ENCODE data around the gene CAPN5. TPM values are rescaled to one million over a fixed set of nuclear protein-coding genes. Genes with fewer than 3 reads are reported as not detected.
A peak's percentile ranks its signal among the peaks of the same experiment; 100 is the strongest.
"Not testable (repeated sequence)": the region's sequence is repeated elsewhere in the genome, so short reads cannot be mapped to it uniquely, and the experiment has no call there.

Gene CAPN5
- total and polyA plus RNA-seq, 2 of the 13 experiments (the other 11 are each of a cell fraction or from before 2014, with no cell fraction given) = 0.27 to 1.2 TPM

DNA sequence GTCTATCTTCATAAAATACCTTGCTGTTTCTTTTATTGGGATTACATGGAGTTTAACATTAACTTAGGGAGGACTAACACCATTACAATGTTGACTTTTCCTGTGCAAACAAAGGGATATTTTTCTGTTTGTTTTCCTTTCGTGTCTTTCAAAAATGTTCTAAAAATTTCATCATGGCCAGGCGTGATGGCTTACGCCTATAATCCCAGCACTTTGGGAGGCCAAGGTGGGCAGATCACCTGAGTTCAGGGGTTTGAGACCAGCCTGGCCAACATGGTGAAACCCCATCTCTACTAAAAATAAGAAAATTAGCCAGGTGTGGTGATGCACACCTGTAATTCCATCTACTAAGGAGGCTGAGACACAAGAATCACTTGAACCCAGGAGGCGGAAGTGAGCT, 5.5 kb upstream of the CAPN5 start (continued):
- TF ChIP-seq, protein P1, sequence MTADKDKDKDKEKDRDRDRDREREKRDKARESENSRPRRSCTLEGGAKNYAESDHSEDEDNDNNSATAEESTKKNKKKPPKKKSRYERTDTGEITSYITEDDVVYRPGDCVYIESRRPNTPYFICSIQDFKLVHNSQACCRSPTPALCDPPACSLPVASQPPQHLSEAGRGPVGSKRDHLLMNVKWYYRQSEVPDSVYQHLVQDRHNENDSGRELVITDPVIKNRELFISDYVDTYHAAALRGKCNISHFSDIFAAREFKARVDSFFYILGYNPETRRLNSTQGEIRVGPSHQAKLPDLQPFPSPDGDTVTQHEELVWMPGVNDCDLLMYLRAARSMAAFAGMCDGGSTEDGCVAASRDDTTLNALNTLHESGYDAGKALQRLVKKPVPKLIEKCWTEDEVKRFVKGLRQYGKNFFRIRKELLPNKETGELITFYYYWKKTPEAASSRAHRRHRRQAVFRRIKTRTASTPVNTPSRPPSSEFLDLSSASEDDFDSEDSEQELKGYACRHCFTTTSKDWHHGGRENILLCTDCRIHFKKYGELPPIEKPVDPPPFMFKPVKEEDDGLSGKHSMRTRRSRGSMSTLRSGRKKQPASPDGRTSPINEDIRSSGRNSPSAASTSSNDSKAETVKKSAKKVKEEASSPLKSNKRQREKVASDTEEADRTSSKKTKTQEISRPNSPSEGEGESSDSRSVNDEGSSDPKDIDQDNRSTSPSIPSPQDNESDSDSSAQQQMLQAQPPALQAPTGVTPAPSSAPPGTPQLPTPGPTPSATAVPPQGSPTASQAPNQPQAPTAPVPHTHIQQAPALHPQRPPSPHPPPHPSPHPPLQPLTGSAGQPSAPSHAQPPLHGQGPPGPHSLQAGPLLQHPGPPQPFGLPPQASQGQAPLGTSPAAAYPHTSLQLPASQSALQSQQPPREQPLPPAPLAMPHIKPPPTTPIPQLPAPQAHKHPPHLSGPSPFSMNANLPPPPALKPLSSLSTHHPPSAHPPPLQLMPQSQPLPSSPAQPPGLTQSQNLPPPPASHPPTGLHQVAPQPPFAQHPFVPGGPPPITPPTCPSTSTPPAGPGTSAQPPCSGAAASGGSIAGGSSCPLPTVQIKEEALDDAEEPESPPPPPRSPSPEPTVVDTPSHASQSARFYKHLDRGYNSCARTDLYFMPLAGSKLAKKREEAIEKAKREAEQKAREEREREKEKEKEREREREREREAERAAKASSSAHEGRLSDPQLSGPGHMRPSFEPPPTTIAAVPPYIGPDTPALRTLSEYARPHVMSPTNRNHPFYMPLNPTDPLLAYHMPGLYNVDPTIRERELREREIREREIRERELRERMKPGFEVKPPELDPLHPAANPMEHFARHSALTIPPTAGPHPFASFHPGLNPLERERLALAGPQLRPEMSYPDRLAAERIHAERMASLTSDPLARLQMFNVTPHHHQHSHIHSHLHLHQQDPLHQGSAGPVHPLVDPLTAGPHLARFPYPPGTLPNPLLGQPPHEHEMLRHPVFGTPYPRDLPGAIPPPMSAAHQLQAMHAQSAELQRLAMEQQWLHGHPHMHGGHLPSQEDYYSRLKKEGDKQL (CRISPR knock-in tag; IDR thresholded peaks at IDR 0.05; ENCODE audit: low read depth) = peak; percentile 84; the same call in 1 of the 2 replicates
- TF ChIP-seq POGZ (CRISPR knock-in tag; IDR thresholded peaks at IDR 0.05) (0 out of 2 replicates have a peak, but pooled peaks have one; percentile 34), LCORL (IDR thresholded peaks at IDR 0.05) (0 out of 2 replicates have a peak, but pooled peaks have one; percentile 24), LCORL (CRISPR knock-in tag; IDR thresholded peaks at IDR 0.05) (peak; percentile 74), NR2C2 (CRISPR knock-in tag; IDR thresholded peaks at IDR 0.05; ENCODE audit: borderline replicate concordance) (peak; percentile 53; the same call in 1 of the 2 replicates), HMG20B (CRISPR knock-in tag; conservative IDR thresholded peaks at IDR 0.05) (0 out of 2 replicates have a peak, but pooled peaks have one; percentile 17), HOXA5 (CRISPR knock-in tag; IDR thresholded peaks at IDR 0.05) (0 out of 2 replicates have a peak, but pooled peaks have one; percentile 57), ADNP (CRISPR knock-in tag; IDR thresholded peaks at IDR 0.05) (0 out of 2 replicates have a peak, but pooled peaks have one; percentile 41), ZBTB7B (CRISPR knock-in tag; IDR thresholded peaks at IDR 0.05) (0 out of 2 replicates have a peak, but pooled peaks have one; percentile 26), NONO (CRISPR knock-in tag; conservative IDR thresholded peaks at IDR 0.05) (0 out of 2 replicates have a peak, but pooled peaks have one; percentile 25), TBX3 (IDR thresholded peaks at IDR 0.05; ENCODE audit: borderline replicate concordance) (peak; percentile 76), TCF7 (IDR thresholded peaks at IDR 0.05; ENCODE audit: low read depth) (peak; percentile 53; the same call in 1 of the 2 replicates), NR2F1 (CRISPR knock-in tag; IDR thresholded peaks at IDR 0.05) (0 out of 4 replicates have a peak, but pooled peaks of 1 of the 2 experiments have one; percentile 41), HOXA3 (CRISPR knock-in tag; IDR thresholded peaks at IDR 0.05) (peak; percentile 28; the same call in 1 of the 2 replicates), GABPA (CRISPR knock-in tag; IDR thresholded peaks at IDR 0.05; ENCODE audit: low read depth) (peak; percentile 28; the same call in 1 of the 2 replicates), HDAC2 (CRISPR knock-in tag; IDR thresholded peaks at IDR 0.05) (peak; percentile 68)
- TF ChIP-seq, protein P2, sequence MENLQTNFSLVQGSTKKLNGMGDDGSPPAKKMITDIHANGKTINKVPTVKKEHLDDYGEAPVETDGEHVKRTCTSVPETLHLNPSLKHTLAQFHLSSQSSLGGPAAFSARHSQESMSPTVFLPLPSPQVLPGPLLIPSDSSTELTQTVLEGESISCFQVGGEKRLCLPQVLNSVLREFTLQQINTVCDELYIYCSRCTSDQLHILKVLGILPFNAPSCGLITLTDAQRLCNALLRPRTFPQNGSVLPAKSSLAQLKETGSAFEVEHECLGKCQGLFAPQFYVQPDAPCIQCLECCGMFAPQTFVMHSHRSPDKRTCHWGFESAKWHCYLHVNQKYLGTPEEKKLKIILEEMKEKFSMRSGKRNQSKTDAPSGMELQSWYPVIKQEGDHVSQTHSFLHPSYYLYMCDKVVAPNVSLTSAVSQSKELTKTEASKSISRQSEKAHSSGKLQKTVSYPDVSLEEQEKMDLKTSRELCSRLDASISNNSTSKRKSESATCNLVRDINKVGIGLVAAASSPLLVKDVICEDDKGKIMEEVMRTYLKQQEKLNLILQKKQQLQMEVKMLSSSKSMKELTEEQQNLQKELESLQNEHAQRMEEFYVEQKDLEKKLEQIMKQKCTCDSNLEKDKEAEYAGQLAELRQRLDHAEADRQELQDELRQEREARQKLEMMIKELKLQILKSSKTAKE (CRISPR knock-in tag; IDR thresholded peaks at IDR 0.05; ENCODE audit: borderline replicate concordance) = peak; percentile 18; the same call in 1 of the 2 replicates
- not testable (repeated sequence) for TF ChIP-seq NONO (IDR thresholded peaks at IDR 0.05); GABPA (IDR thresholded peaks at IDR 0.05; ENCODE audit: low read depth, low read length)
- TF ChIP-seq, protein P3, sequence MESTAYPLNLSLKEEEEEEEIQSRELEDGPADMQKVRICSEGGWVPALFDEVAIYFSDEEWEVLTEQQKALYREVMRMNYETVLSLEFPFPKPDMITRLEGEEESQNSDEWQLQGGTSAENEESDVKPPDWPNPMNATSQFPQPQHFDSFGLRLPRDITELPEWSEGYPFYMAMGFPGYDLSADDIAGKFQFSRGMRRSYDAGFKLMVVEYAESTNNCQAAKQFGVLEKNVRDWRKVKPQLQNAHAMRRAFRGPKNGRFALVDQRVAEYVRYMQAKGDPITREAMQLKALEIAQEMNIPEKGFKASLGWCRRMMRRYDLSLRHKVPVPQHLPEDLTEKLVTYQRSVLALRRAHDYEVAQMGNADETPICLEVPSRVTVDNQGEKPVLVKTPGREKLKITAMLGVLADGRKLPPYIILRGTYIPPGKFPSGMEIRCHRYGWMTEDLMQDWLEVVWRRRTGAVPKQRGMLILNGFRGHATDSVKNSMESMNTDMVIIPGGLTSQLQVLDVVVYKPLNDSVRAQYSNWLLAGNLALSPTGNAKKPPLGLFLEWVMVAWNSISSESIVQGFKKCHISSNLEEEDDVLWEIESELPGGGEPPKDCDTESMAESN (CRISPR knock-in tag; conservative IDR thresholded peaks at IDR 0.05) = 0 out of 2 replicates have a peak, but pooled peaks have one; percentile 11
- TF ChIP-seq, protein P4, sequence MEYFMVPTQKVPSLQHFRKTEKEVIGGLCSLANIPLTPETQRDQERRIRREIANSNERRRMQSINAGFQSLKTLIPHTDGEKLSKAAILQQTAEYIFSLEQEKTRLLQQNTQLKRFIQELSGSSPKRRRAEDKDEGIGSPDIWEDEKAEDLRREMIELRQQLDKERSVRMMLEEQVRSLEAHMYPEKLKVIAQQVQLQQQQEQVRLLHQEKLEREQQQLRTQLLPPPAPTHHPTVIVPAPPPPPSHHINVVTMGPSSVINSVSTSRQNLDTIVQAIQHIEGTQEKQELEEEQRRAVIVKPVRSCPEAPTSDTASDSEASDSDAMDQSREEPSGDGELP (IDR thresholded peaks at IDR 0.05; ENCODE audit: borderline replicate concordance, low read depth) = peak; percentile 31; the same call in 1 of the 2 replicates

Data from HepG2 (cell line).